Measurements from ENCODE around the gene RBM34.
A peak's percentile ranks its signal among the peaks of the same experiment; 100 is the strongest.

The RBM34 gene

GRCh38 chr1:235133086-235133485, 28.0 kb downstream of the RBM34 start:
- Histone ChIP-seq H3K27ac (ENCODE audit: low read depth, low read length) (no peak overlapping the region), H3K36me3 (ENCODE audit: insufficient read depth, low read length) (peaks cover 29% of the 10 kb centered on the region), H3K79me2 (ENCODE audit: control insufficient read depth, insufficient read depth, low read length, unreplicated experiment) (peaks cover 6% of the 10 kb centered on the region), H2AFZ (ENCODE audit: low read length, unreplicated experiment) (no peak overlapping the region), H3K4me1 (ENCODE audit: control insufficient read depth, insufficient read depth, low read length, unreplicated experiment) (peaks cover 5% of the 10 kb centered on the region), H3K4me3 (ENCODE audit: low read depth, low read length) (no peak overlapping the region), H3K27me3 (ENCODE audit: insufficient read depth, low read length) (no peaks in the 10 kb centered on the region)

- H3K27me3 ChIP-seq (ENCODE audit: insufficient read depth, low read length): no peaks in the 10 kb centered on the region
- H3K4me1 ChIP-seq (ENCODE audit: control insufficient read depth, insufficient read depth, low read length, unreplicated experiment): peaks cover 5% of the 10 kb centered on the region
- no peak overlapping the region for H3K27ac ChIP-seq (ENCODE audit: low read depth, low read length)
- H3K36me3 ChIP-seq (ENCODE audit: insufficient read depth, low read length): peaks cover 19% of the 10 kb centered on the region
- H3K4me3 ChIP-seq (ENCODE audit: low read depth, low read length): no peak overlapping the region
- H2AFZ ChIP-seq (ENCODE audit: low read length, unreplicated experiment): no peak overlapping the region
- H3K79me2 ChIP-seq (ENCODE audit: control insufficient read depth, insufficient read depth, low read length, unreplicated experiment): peaks cover 17% of the 10 kb centered on the region
Measured at GRCh38 chr1:235131961-235132360, 29.1 kb downstream of the RBM34 start.

GRCh38 chr1:235130766-235131270, 30.2 kb downstream of the RBM34 start:
- Histone ChIP-seq H3K4me1 (ENCODE audit: control insufficient read depth, insufficient read depth, low read length, unreplicated experiment) (peaks cover 14% of the 10 kb centered on the region), H3K27me3 (ENCODE audit: insufficient read depth, low read length) (no peaks in the 10 kb centered on the region), H3K36me3 (ENCODE audit: insufficient read depth, low read length) (peaks cover 9% of the 10 kb centered on the region), H3K27ac (ENCODE audit: low read depth, low read length) (no peak overlapping the region), H2AFZ (ENCODE audit: low read length, unreplicated experiment) (no peak overlapping the region), H3K4me3 (ENCODE audit: low read depth, low read length) (no peak overlapping the region), H3K79me2 (ENCODE audit: control insufficient read depth, insufficient read depth, low read length, unreplicated experiment) (peaks cover 29% of the 10 kb centered on the region)

GRCh38 chr1:235129774-235130570, 31.1 kb downstream of the RBM34 start:
- Histone ChIP-seq H3K4me1 (ENCODE audit: control insufficient read depth, insufficient read depth, low read length, unreplicated experiment) (peaks cover 15% of the 10 kb centered on the region), H3K79me2 (ENCODE audit: control insufficient read depth, insufficient read depth, low read length, unreplicated experiment) (peaks cover 37% of the 10 kb centered on the region), H3K4me3 (ENCODE audit: low read depth, low read length) (no peak overlapping the region), H3K36me3 (ENCODE audit: insufficient read depth, low read length) (peaks cover 9% of the 10 kb centered on the region), H2AFZ (ENCODE audit: low read length, unreplicated experiment) (no peak overlapping the region), H3K27me3 (ENCODE audit: insufficient read depth, low read length) (no peaks in the 10 kb centered on the region), H3K27ac (ENCODE audit: low read depth, low read length) (no peak overlapping the region)

- peak within 1 kb of the TSS; percentile 93 for H2AFZ ChIP-seq (ENCODE audit: low read length, unreplicated experiment)
- peaks cover 9% of the 10 kb centered on the region for H3K36me3 ChIP-seq (ENCODE audit: insufficient read depth, low read length)
- peaks cover 50% of the 10 kb centered on the region for H3K79me2 ChIP-seq (ENCODE audit: control insufficient read depth, insufficient read depth, low read length, unreplicated experiment)
- peak within 1 kb of the TSS; percentile 95 for H3K4me3 ChIP-seq (ENCODE audit: low read depth, low read length)
- H3K4me1 ChIP-seq (ENCODE audit: control insufficient read depth, insufficient read depth, low read length, unreplicated experiment): peaks cover 26% of the 10 kb centered on the region
- no peaks in the 10 kb centered on the region for H3K27me3 ChIP-seq (ENCODE audit: insufficient read depth, low read length)
- peak within 1 kb of the TSS; percentile 76 for H3K27ac ChIP-seq (ENCODE audit: low read depth, low read length)
Measured at GRCh38 chr1:235128456-235129328, 32.4 kb downstream of the RBM34 start, which contains the start of gene TOMM20. Gene TOMM20 (minus strand): TSS chr1:235128837. CDS start chr1:235128715, 122 bp downstream.

GRCh38 chr1:235127732-235128455, 33.2 kb downstream of the RBM34 start:
- Histone ChIP-seq H3K79me2 (ENCODE audit: control insufficient read depth, insufficient read depth, low read length, unreplicated experiment) (peaks cover 58% of the 10 kb centered on the region), H3K36me3 (ENCODE audit: insufficient read depth, low read length) (peaks cover 6% of the 10 kb centered on the region; the same call in 1 of the 2 replicates), H3K27me3 (ENCODE audit: insufficient read depth, low read length) (no peaks in the 10 kb centered on the region), H2AFZ (ENCODE audit: low read length, unreplicated experiment) (peak overlapping the region; percentile 78), H3K4me1 (ENCODE audit: control insufficient read depth, insufficient read depth, low read length, unreplicated experiment) (peaks cover 30% of the 10 kb centered on the region), H3K4me3 (ENCODE audit: low read depth, low read length) (peak overlapping the region; percentile 95), H3K27ac (ENCODE audit: low read depth, low read length) (peak overlapping the region; percentile 76)

- Histone ChIP-seq H3K4me1 (ENCODE audit: control insufficient read depth, insufficient read depth, low read length, unreplicated experiment) (peaks cover 34% of the 10 kb centered on the region), H3K27ac (ENCODE audit: low read depth, low read length) (no peak overlapping the region), H3K27me3 (ENCODE audit: insufficient read depth, low read length) (no peaks in the 10 kb centered on the region), H2AFZ (ENCODE audit: low read length, unreplicated experiment) (no peak overlapping the region), H3K36me3 (ENCODE audit: insufficient read depth, low read length) (peaks cover 5% of the 10 kb centered on the region; the same call in 1 of the 2 replicates), H3K4me3 (ENCODE audit: low read depth, low read length) (peak overlapping the region; percentile 95), H3K79me2 (ENCODE audit: control insufficient read depth, insufficient read depth, low read length, unreplicated experiment) (peaks cover 65% of the 10 kb centered on the region)
Measured at GRCh38 chr1:235127203-235127602, 33.8 kb downstream of the RBM34 start.

- Histone ChIP-seq H3K4me1 (ENCODE audit: control insufficient read depth, insufficient read depth, low read length, unreplicated experiment) (peaks cover 34% of the 10 kb centered on the region), H3K27ac (ENCODE audit: low read depth, low read length) (no peak overlapping the region), H3K4me3 (ENCODE audit: low read depth, low read length) (peak overlapping the region; percentile 7; the same call in 1 of the 2 replicates), H3K36me3 (ENCODE audit: insufficient read depth, low read length) (peaks cover 12% of the 10 kb centered on the region), H3K79me2 (ENCODE audit: control insufficient read depth, insufficient read depth, low read length, unreplicated experiment) (peaks cover 86% of the 10 kb centered on the region), H3K27me3 (ENCODE audit: insufficient read depth, low read length) (no peaks in the 10 kb centered on the region), H2AFZ (ENCODE audit: low read length, unreplicated experiment) (no peak overlapping the region)
Measured at GRCh38 chr1:235124665-235125064, 36.4 kb downstream of the RBM34 start.

- Histone ChIP-seq H3K36me3 (ENCODE audit: insufficient read depth, low read length) (peaks cover 18% of the 10 kb centered on the region), H3K4me3 (ENCODE audit: low read depth, low read length) (peak overlapping the region; percentile 7; the same call in 1 of the 2 replicates), H3K4me1 (ENCODE audit: control insufficient read depth, insufficient read depth, low read length, unreplicated experiment) (peaks cover 32% of the 10 kb centered on the region)
Measured at GRCh38 chr1:235124111-235124510, 36.9 kb downstream of the RBM34 start.

GRCh38 chr1:235122348-235122747, 38.7 kb downstream of the RBM34 start:
- Histone ChIP-seq H3K27me3 (ENCODE audit: insufficient read depth, low read length) (no peaks in the 10 kb centered on the region), H3K79me2 (ENCODE audit: control insufficient read depth, insufficient read depth, low read length, unreplicated experiment) (peaks cover 89% of the 10 kb centered on the region), H3K4me3 (ENCODE audit: low read depth, low read length) (no peak overlapping the region), H3K27ac (ENCODE audit: low read depth, low read length) (no peak overlapping the region), H2AFZ (ENCODE audit: low read length, unreplicated experiment) (no peak overlapping the region), H3K4me1 (ENCODE audit: control insufficient read depth, insufficient read depth, low read length, unreplicated experiment) (peaks cover 29% of the 10 kb centered on the region), H3K36me3 (ENCODE audit: insufficient read depth, low read length) (peaks cover 33% of the 10 kb centered on the region)

More at GRCh38 chr1:235124111-235124510, 36.9 kb downstream of the RBM34 start:
- no peaks in the 10 kb centered on the region for H3K27me3 ChIP-seq (ENCODE audit: insufficient read depth, low read length)
- peaks cover 92% of the 10 kb centered on the region for H3K79me2 ChIP-seq (ENCODE audit: control insufficient read depth, insufficient read depth, low read length, unreplicated experiment)
- H3K27ac ChIP-seq (ENCODE audit: low read depth, low read length): no peak overlapping the region
- no peak overlapping the region for H2AFZ ChIP-seq (ENCODE audit: low read length, unreplicated experiment)

All from ACC112 (cell line).